ENCODE measurements around the gene CDKL4.
A peak's percentile ranks its signal among the peaks of the same experiment; 100 is the strongest.
"Not testable (repeated sequence)": the region's sequence is repeated elsewhere in the genome, so short reads cannot be mapped to it uniquely, and the experiment has no call there.

Gene CDKL4

GRCh38 chr2:39247512-39248043, 3.8 kb upstream of the CDKL4 start:
- Mint-ChIP-seq H3K36me3 (peaks cover 17% of the 10 kb centered on the region), H3K9me3 (peaks cover 6% of the 10 kb centered on the region), H3K4me3 (no peak overlapping the region), H3K4me1 (peaks cover 23% of the 10 kb centered on the region), H3K27me3 (peaks cover 18% of the 10 kb centered on the region), H3K27ac (no peak overlapping the region)
- CTCF ChIA-PET: no interaction called here
- no peak for DNase-seq

DNA sequence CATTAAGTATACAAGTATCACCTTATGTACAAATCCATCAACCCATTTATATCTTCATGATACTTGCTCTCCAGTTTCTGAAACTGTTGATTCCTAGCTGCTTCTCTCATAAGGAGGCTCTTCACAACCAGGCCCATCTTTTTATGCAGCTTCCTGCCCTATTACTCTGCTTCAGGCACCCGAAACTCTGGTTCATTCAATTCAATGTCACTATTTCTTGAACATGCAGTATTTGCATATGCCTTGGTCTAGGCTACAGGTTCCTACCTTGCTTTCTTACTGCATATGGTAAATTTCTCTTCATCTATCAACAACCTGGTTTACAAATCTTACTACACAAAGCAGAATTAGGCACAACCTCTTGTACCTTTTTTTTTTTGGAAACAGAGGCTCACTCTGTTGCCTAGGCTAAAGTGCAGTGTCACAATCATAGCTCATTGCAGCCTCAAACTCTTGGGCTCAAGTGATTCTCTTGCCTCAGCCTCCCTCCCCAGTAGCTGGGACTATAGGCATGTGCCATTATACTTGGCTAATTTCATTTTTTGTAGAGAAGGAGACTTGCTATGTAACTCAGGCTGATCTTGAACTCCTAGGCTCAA, 2.7 kb upstream of the CDKL4 start:
- Mint-ChIP-seq H3K4me1 (peaks cover 26% of the 10 kb centered on the region), H3K9me3 (peaks cover 6% of the 10 kb centered on the region), H3K4me3 (no peak overlapping the region), H3K27ac (no peak overlapping the region), H3K36me3 (peaks cover 16% of the 10 kb centered on the region), H3K27me3 (peaks cover 20% of the 10 kb centered on the region)
- DNase-seq: no peak
- CTCF ChIA-PET: interaction anchor here (1.2 kb wide), 1 partner anchor 483 kb away, joined by 3 read pairs; no protein-coding TSS in a partner anchor

- Mint-ChIP-seq H3K4me3 (peak overlapping the region; percentile 58), H3K4me1 (peaks cover 26% of the 10 kb centered on the region), H3K27ac (peak overlapping the region; percentile 12), H3K27me3 (peaks cover 20% of the 10 kb centered on the region)
- DNase-seq: peak; percentile 56
- CTCF ChIA-PET: interaction anchor here (0.6 to 2.0 kb wide), 6 partner anchors 15 to 298 kb away, joined by 3 to 12 read pairs (median 4); no protein-coding TSS in a partner anchor
- not testable (repeated sequence) for H3K36me3 Mint-ChIP-seq, H3K9me3 Mint-ChIP-seq
These were observed 1.3 kb upstream of the CDKL4 start for GRCh38 chr2:39244963-39245625.

- H3K27me3 Mint-ChIP-seq: peaks cover 20% of the 10 kb centered on the region
These were observed 582 bp upstream of the CDKL4 start for GRCh38 chr2:39244241-39244862.

DNA sequence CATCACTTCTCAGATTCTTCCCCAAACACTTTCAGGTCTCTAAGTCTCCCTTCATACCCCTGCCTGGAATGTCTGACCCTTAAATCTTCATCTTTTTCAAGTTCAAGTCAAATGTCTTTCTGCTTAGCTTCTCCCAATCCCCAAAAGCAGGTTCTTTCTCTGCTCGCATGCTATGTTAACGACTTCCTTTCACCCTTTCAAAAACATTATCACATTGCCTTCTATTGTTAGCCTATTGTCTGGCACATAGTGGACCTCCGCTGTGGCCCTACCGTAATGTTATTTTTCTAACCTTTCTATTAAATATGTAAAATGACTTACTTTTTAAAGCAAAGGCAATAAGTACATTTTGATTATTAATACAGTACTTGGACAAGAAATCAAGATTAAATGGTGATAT, 2.2 kb downstream of the CDKL4 start:
- Mint-ChIP-seq H3K27me3 (peaks cover 24% of the 10 kb centered on the region), H3K4me3 (no peak overlapping the region), H3K4me1 (peaks cover 26% of the 10 kb centered on the region), H3K9me3 (no peaks in the 10 kb centered on the region), H3K36me3 (peaks cover 3% of the 10 kb centered on the region), H3K27ac (no peak overlapping the region)
- no peak for DNase-seq
- CTCF ChIA-PET: no interaction called here

More at GRCh38 chr2:39244241-39244862, 582 bp upstream of the CDKL4 start:
- peak overlapping the region; percentile 12 for H3K27ac Mint-ChIP-seq
- H3K4me3 Mint-ChIP-seq: peak overlapping the region; percentile 58
- not testable (repeated sequence) for DNase-seq, H3K36me3 Mint-ChIP-seq, H3K9me3 Mint-ChIP-seq
- peaks cover 26% of the 10 kb centered on the region for H3K4me1 Mint-ChIP-seq
- CTCF ChIA-PET: interaction anchor here (0.6 to 2.0 kb wide), 4 partner anchors 15 to 297 kb away, joined by 3 to 12 read pairs (median 6); no protein-coding TSS in a partner anchor

- Mint-ChIP-seq H3K36me3 (peaks cover 3% of the 10 kb centered on the region), H3K4me1 (peaks cover 22% of the 10 kb centered on the region), H3K27me3 (peaks cover 24% of the 10 kb centered on the region), H3K4me3 (no peak overlapping the region), H3K27ac (no peak overlapping the region), H3K9me3 (no peaks in the 10 kb centered on the region)
- CTCF ChIA-PET: no interaction called here
- DNase-seq: no peak
These were observed 3.0 kb downstream of the CDKL4 start for GRCh38 chr2:39240758-39241157.

- CTCF ChIA-PET: interaction anchor here (0.6 to 2.0 kb wide), 3 partner anchors 154 to 287 kb away, joined by 3 to 13 read pairs (median 5); no protein-coding TSS in a partner anchor
These were observed 9.0 kb downstream of the CDKL4 start for GRCh38 chr2:39234754-39235153.

DNA sequence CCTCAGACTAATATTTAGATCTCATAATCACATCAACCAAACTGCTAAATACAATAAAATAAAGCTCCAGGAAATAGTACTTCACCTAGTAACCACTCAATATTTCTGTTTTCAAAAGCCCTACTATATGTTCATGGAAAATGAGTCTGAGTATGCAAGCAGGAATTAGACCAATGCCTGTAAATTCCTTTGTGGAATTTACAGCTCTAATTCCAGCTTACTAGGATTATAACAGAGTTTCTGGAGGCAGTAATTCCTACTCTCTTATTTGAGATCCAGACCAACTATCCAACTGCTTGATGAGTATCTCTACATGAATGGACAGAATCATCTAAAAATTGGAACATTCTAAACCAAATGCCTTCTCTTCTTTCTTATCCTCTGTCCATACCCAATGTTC, 11.6 kb downstream of the CDKL4 start:
- no peaks in the 10 kb centered on the region for H3K9me3 Mint-ChIP-seq
- CTCF ChIA-PET: interaction anchor here (0.7 to 2.5 kb wide), 6 partner anchors 170 to 553 kb away, joined by 3 to 19 read pairs (median 4); no protein-coding TSS in a partner anchor
- no peak for DNase-seq
- H3K4me3 Mint-ChIP-seq: no peak overlapping the region
- no peaks in the 10 kb centered on the region for H3K36me3 Mint-ChIP-seq
- peaks cover 28% of the 10 kb centered on the region for H3K4me1 Mint-ChIP-seq
- no peak overlapping the region for H3K27ac Mint-ChIP-seq
- H3K27me3 Mint-ChIP-seq: peaks cover 3% of the 10 kb centered on the region

More at GRCh38 chr2:39234754-39235153, 9.0 kb downstream of the CDKL4 start:
- H3K4me3 Mint-ChIP-seq: no peak overlapping the region
- no peak overlapping the region for H3K27ac Mint-ChIP-seq
- peaks cover 3% of the 10 kb centered on the region for H3K27me3 Mint-ChIP-seq
- H3K9me3 Mint-ChIP-seq: no peaks in the 10 kb centered on the region
- peaks cover 2% of the 10 kb centered on the region for H3K4me1 Mint-ChIP-seq
- no peaks in the 10 kb centered on the region for H3K36me3 Mint-ChIP-seq
- DNase-seq: no peak

DNA sequence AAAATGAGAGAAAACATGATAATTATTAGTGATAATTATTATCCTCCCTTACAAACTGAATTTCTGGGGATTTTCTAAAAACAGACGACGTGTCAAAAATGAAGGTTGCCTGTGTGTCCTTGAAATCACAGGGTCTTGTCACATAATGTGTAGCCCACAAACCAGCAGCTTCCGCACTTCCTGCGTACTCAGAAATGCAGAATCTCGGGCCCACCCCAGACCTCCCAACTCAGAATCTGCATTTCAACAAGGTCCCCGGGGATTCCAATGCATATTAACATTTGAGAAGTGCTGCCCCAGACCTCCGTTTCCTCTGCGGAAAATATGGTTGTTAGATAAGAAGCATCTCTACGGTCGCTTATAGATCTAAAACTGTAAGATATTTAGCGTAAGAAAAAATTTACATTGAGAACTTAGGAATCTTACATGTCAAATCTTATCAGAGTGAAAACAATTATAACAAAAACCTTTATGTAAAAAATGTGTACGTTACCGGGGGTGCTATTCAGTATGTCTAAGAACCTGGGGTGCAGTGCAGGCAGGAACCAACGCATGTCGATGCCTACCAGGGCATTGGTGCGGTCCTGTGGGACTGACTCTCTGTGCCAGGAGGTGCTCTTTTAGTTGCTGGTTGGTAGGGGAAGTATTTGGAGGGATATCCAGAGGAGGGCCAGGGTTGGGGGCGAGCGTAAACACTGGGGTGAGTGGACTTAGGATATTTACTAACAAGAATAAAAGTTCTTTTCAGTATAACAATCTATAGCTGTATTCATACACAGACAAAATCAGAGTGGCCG, 15.2 kb downstream of the CDKL4 start:
- H3K27me3 Mint-ChIP-seq: no peaks in the 10 kb centered on the region
- H3K4me1 Mint-ChIP-seq: peaks cover 55% of the 10 kb centered on the region
- peak overlapping the region; percentile 74 for H3K4me3 Mint-ChIP-seq
- DNase-seq: peak; percentile 63
- peaks cover 2% of the 10 kb centered on the region for H3K36me3 Mint-ChIP-seq
- H3K27ac Mint-ChIP-seq: peak overlapping the region; percentile 96
- CTCF ChIA-PET: interaction anchor here (0.7 to 6.0 kb wide), 44 partner anchors 11 to 647 kb away, joined by 3 to 159 read pairs (median 4); partner anchors contain the start of gene SOS1
- no peaks in the 10 kb centered on the region for H3K9me3 Mint-ChIP-seq

DNA sequence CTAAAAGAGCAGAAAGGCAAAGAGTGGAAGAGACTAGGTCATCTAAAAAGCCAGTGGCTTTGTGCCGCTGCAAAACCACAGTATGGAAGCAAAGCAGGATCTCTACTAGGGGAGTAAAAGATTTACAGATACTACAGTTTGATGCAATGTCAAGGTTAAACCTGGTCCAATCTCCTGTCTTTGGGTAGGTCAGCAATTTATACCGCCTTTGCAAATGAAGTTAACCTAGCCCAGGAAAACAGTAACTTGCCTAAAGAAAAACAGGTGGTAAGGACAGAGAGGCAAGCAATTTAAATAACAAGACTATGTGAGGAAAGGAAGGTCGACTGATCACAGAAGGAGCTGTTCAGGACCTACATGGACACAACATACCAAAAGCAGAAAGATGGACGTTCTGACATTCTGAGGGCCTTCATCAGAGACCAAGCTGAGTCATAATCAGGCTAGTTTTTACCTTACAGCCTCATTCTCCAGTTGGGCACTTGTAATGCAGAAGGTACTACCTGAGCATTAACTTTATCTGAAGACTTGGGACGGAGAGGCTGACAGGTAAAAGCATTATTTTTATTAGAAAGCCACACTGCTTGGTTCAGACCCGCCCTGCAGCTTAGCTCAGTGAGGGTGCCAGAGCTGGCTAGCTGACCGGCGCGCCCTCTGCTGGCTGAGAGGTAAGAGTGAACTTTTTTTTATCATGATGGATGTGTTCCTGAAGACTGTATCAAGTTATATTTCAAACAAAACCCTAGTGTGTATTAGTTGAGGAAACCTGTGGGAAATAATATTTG, 15.9 kb downstream of the CDKL4 start:
- H3K36me3 Mint-ChIP-seq: peaks cover 4% of the 10 kb centered on the region
- H3K27ac Mint-ChIP-seq: peak overlapping the region; percentile 96
- CTCF ChIA-PET: interaction anchor here (0.7 to 6.0 kb wide), 26 partner anchors 10 to 646 kb away, joined by 3 to 159 read pairs (median 6); partner anchors contain the start of gene SOS1
- H3K27me3 Mint-ChIP-seq: no peaks in the 10 kb centered on the region
- peaks cover 55% of the 10 kb centered on the region for H3K4me1 Mint-ChIP-seq
- no peaks in the 10 kb centered on the region for H3K9me3 Mint-ChIP-seq
- DNase-seq: peak; percentile 90
- H3K4me3 Mint-ChIP-seq: peak overlapping the region; percentile 74

DNA sequence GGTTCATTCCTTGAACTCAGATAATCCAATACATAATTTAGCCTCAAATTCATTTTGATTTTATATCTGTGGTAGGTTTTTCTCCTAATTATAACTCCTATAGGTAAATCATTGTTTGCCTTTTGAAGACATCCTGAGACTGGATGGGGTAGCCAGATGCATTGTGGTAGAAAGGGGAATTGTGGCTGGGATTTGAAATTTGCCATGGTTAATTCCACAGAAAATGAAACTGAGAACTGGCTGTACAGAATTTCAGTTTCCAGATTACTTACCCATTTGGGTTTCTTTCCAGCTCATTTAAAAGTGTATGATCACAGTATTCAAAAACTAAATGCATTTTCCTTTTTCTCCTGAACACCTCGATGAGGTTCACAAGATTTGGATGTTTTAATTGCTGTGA, 18.2 kb downstream of the CDKL4 start:
- CTCF ChIA-PET: interaction anchor here (0.7 to 6.0 kb wide), 6 partner anchors 92 to 278 kb away, joined by 3 to 155 read pairs (median 3); partner anchors contain the start of gene SOS1
- H3K36me3 Mint-ChIP-seq: peaks cover 12% of the 10 kb centered on the region
- H3K4me1 Mint-ChIP-seq: peaks cover 65% of the 10 kb centered on the region
- DNase-seq: no peak
- no peaks in the 10 kb centered on the region for H3K27me3 Mint-ChIP-seq
- no peak overlapping the region for H3K4me3 Mint-ChIP-seq
- H3K9me3 Mint-ChIP-seq: peaks cover 6% of the 10 kb centered on the region
- peak overlapping the region; percentile 34 for H3K27ac Mint-ChIP-seq

- no peak overlapping the region for H3K27ac Mint-ChIP-seq
- no peaks in the 10 kb centered on the region for H3K27me3 Mint-ChIP-seq
- H3K4me3 Mint-ChIP-seq: no peak overlapping the region
- peaks cover 6% of the 10 kb centered on the region for H3K9me3 Mint-ChIP-seq
- DNase-seq: no peak
- peaks cover 68% of the 10 kb centered on the region for H3K4me1 Mint-ChIP-seq
- CTCF ChIA-PET: interaction anchor here (1.0 kb wide), 1 partner anchor 99 kb away, joined by 5 read pairs; no protein-coding TSS in a partner anchor
- peaks cover 16% of the 10 kb centered on the region for H3K36me3 Mint-ChIP-seq
These were observed 19.9 kb downstream of the CDKL4 start for GRCh38 chr2:39223909-39224308.

DNA sequence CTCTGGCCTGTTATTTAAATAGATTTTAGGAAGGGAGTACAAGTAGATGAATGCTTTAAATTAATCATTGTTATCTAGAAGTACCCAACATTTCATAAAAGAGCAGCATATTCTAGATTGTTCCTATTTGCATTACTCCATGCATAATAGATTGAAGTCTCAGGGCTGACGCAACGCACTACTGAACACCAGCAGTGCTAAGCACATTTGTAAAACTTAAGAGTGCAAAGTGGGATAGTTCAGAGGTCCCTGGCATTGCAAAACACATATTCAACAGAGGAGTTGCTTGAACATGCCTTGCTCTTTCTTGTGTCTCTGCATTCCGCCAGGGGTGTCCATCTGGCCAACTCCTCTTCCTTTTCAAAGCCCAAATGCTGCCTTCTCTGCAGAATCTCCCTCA, 22.3 kb downstream of the CDKL4 start:
- no peak overlapping the region for H3K4me3 Mint-ChIP-seq
- H3K4me1 Mint-ChIP-seq: peaks cover 68% of the 10 kb centered on the region
- peaks cover 6% of the 10 kb centered on the region for H3K9me3 Mint-ChIP-seq
- H3K27ac Mint-ChIP-seq: peak overlapping the region; percentile 46
- peaks cover 19% of the 10 kb centered on the region for H3K36me3 Mint-ChIP-seq
- no peaks in the 10 kb centered on the region for H3K27me3 Mint-ChIP-seq
- CTCF ChIA-PET: interaction anchor here (1.4 kb wide), 1 partner anchor 101 kb away, joined by 5 read pairs; the partner anchor contains the start of gene SOS1
- DNase-seq: no peak
